SK-N-SH (cell line): Measurements from ENCODE around the gene ARID1B.

Experiments
- EZH2phosphoT487 ChIP-seq: fragments of 200-600 bp; sonication (generic); IDR thresholded peaks from 2 replicates; pipeline ENCODE4 v1.6.1; 2017; ENCODE audit warnings: low read depth, mixed run types, mild to moderate bottlenecking, antibody characterized with exemption, moderate library complexity, borderline replicate concordance
- NRF1 ChIP-seq: IDR thresholded peaks from 2 replicates; pipeline ENCODE4 v1.6.1; 2012; ENCODE audit warnings: low read depth, mild to moderate bottlenecking, low read length
- POLR2AphosphoS5 ChIP-seq: IDR thresholded peaks from 2 replicates; pipeline ENCODE4 v1.6.1; 2012; ENCODE audit warnings: low read depth, low read length
- RAD21 ChIP-seq: IDR thresholded peaks from 2 replicates; pipeline ENCODE4 v1.6.1; 2012; ENCODE audit warnings: mild to moderate bottlenecking, low read length
- RFX5 ChIP-seq: IDR thresholded peaks from 2 replicates; pipeline ENCODE4 v1.6.1; 2012; ENCODE audit warnings: mild to moderate bottlenecking, improper control_type of control experiment, low read length
- TAF1 ChIP-seq: IDR thresholded peaks from 2 replicates; pipeline ENCODE4 v1.6.1; 2012; ENCODE audit warnings: low read depth, mild to moderate bottlenecking, low read length, moderate library complexity, borderline replicate concordance
- TCF12 ChIP-seq: IDR thresholded peaks from 2 replicates; pipeline ENCODE4 v1.4.0; 2012
- YY1 ChIP-seq: IDR thresholded peaks from 2 replicates; pipeline ENCODE4 v1.4.0; 2012; ENCODE audit warnings: low read depth, mild to moderate bottlenecking
- TF ChIP-seq, protein P1 (sequence below): fragments of 200-600 bp; sonication (generic); IDR thresholded peaks from 2 replicates; pipeline ENCODE4 v1.6.1; 2017; ENCODE audit warnings: antibody characterized with exemption, mild to moderate bottlenecking, moderate library complexity
- TF ChIP-seq, protein P2 (sequence below): IDR thresholded peaks from 2 replicates; pipeline ENCODE4 v1.4.0; 2012; ENCODE audit warnings: low read depth
- TF ChIP-seq, protein P3 (sequence below): fragments of 150-350 bp; IDR thresholded peaks from 2 replicates; pipeline ENCODE4 v1.6.1; 2016; ENCODE audit warnings: mild to moderate bottlenecking, low read depth, low read length
- TF ChIP-seq, protein P4 (sequence below): IDR thresholded peaks from 2 replicates; pipeline ENCODE4 v1.6.1; 2012; ENCODE audit warnings: mild to moderate bottlenecking, low read depth, low read length, moderate library complexity
- TF ChIP-seq, protein P5 (sequence below): fragments of 150-350 bp; IDR thresholded peaks from 2 replicates; pipeline ENCODE4 v1.6.1; 2017; ENCODE audit warnings: antibody characterized with exemption, low read length, low read depth, borderline replicate concordance

DNA sequence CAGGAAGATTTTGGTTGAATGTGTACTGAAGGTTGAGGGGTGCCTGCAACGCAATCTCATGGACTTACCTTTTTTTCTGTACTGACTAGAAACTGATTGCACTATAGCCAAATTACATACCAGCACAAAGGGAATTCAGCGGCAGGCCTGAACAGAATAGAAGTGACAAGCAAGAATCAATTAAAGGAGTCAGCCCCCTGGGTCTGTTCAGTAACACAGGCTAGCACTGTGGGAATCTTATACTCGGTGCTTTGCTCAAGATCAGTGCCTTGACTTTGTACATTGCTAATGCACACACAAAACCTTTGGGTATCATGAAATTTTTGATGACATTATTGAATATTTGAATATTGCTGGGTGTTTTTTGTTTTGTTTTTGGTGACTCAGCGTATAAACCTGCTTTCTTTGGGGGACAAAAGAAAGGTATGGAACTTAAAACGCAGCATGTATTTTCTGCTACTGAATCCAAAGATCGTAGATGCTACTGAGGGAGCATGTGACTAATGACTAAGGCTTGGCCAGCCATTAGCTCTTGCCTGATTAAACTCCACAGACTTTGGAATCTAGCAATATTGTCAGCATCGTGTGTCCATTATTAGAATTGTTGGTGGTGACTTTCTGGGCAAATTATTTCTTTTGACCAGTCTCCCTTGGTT is 236.6 kb downstream of the ARID1B start:
- TF ChIP-seq, protein P1, sequence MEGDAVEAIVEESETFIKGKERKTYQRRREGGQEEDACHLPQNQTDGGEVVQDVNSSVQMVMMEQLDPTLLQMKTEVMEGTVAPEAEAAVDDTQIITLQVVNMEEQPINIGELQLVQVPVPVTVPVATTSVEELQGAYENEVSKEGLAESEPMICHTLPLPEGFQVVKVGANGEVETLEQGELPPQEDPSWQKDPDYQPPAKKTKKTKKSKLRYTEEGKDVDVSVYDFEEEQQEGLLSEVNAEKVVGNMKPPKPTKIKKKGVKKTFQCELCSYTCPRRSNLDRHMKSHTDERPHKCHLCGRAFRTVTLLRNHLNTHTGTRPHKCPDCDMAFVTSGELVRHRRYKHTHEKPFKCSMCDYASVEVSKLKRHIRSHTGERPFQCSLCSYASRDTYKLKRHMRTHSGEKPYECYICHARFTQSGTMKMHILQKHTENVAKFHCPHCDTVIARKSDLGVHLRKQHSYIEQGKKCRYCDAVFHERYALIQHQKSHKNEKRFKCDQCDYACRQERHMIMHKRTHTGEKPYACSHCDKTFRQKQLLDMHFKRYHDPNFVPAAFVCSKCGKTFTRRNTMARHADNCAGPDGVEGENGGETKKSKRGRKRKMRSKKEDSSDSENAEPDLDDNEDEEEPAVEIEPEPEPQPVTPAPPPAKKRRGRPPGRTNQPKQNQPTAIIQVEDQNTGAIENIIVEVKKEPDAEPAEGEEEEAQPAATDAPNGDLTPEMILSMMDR = no peak
- TF ChIP-seq TCF12 (no peak), POLR2AphosphoS5 (no peak), TAF1 (no peak), EZH2phosphoT487 (no peak), YY1 (no peak), NRF1 (no peak), RFX5 (no peak), RAD21 (no peak)
- TF ChIP-seq, protein P2, sequence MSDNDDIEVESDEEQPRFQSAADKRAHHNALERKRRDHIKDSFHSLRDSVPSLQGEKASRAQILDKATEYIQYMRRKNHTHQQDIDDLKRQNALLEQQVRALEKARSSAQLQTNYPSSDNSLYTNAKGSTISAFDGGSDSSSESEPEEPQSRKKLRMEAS = no peak
- TF ChIP-seq, protein P3, sequence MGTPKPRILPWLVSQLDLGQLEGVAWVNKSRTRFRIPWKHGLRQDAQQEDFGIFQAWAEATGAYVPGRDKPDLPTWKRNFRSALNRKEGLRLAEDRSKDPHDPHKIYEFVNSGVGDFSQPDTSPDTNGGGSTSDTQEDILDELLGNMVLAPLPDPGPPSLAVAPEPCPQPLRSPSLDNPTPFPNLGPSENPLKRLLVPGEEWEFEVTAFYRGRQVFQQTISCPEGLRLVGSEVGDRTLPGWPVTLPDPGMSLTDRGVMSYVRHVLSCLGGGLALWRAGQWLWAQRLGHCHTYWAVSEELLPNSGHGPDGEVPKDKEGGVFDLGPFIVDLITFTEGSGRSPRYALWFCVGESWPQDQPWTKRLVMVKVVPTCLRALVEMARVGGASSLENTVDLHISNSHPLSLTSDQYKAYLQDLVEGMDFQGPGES = no peak
- TF ChIP-seq, protein P4, sequence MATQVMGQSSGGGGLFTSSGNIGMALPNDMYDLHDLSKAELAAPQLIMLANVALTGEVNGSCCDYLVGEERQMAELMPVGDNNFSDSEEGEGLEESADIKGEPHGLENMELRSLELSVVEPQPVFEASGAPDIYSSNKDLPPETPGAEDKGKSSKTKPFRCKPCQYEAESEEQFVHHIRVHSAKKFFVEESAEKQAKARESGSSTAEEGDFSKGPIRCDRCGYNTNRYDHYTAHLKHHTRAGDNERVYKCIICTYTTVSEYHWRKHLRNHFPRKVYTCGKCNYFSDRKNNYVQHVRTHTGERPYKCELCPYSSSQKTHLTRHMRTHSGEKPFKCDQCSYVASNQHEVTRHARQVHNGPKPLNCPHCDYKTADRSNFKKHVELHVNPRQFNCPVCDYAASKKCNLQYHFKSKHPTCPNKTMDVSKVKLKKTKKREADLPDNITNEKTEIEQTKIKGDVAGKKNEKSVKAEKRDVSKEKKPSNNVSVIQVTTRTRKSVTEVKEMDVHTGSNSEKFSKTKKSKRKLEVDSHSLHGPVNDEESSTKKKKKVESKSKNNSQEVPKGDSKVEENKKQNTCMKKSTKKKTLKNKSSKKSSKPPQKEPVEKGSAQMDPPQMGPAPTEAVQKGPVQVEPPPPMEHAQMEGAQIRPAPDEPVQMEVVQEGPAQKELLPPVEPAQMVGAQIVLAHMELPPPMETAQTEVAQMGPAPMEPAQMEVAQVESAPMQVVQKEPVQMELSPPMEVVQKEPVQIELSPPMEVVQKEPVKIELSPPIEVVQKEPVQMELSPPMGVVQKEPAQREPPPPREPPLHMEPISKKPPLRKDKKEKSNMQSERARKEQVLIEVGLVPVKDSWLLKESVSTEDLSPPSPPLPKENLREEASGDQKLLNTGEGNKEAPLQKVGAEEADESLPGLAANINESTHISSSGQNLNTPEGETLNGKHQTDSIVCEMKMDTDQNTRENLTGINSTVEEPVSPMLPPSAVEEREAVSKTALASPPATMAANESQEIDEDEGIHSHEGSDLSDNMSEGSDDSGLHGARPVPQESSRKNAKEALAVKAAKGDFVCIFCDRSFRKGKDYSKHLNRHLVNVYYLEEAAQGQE = no peak
- TF ChIP-seq, protein P5, sequence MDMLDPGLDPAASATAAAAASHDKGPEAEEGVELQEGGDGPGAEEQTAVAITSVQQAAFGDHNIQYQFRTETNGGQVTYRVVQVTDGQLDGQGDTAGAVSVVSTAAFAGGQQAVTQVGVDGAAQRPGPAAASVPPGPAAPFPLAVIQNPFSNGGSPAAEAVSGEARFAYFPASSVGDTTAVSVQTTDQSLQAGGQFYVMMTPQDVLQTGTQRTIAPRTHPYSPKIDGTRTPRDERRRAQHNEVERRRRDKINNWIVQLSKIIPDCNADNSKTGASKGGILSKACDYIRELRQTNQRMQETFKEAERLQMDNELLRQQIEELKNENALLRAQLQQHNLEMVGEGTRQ = no peak
